ENCODE results near the gene PRSS3. TPM values are rescaled to one million over a fixed set of nuclear protein-coding genes. Genes with fewer than 3 reads are reported as not detected.

The PRSS3 gene
- total and polyA plus RNA-seq, 10 of the 15 experiments (the other 5 are each of a cell fraction or from before 2014, with no cell fraction given), result 0.54 TPM; not detected in 9

- DNase-seq (ENCODE audit: low read depth, low spot score), result no peak
- FAIRE-seq, result no peak
- H3K9ac ChIP-seq (ENCODE audit: control insufficient read depth, insufficient read depth, low read length), result no peak overlapping the region
- H2AFZ ChIP-seq (ENCODE audit: control insufficient read depth, low read depth, low read length), result no peak overlapping the region
- no peaks in the 10 kb centered on the region for H3K4me1 ChIP-seq (ENCODE audit: control insufficient read depth, insufficient read depth, low read length)
- no peak overlapping the region for H3K27ac ChIP-seq (ENCODE audit: control insufficient read depth, insufficient read depth)
- 24% methylated on average over 4 of the region's 4 CpGs for WGBS (ENCODE audit: insufficient coverage, insufficient replicate concordance, low lambda C conversion rate, missing lambda C conversion rate)
- H3K36me3 ChIP-seq (ENCODE audit: control insufficient read depth in 2 of 2, insufficient read depth in 2 of 2, low read length in 1 of 2), result no peaks in the 10 kb centered on the region
- in situ Hi-C loops (cut with MboI) (no loop called here), intact Hi-C loops (cut with micrococcal nuclease; ENCODE audit: unreplicated experiment) (no loop called here)
- ChIA-PET POLR2A (interaction anchor here (0.6 kb wide), 1 partner anchor 924 kb away, joined by 6 read pairs; no protein-coding TSS in a partner anchor), CTCF (interaction anchor here (0.7 kb wide), 1 partner anchor 10 kb away, joined by 3 read pairs; no protein-coding TSS in a partner anchor), SMC1A (ENCODE audit: uncharacterized antibody, unreplicated experiment) (no interaction called here), RAD21 (ENCODE audit: unreplicated experiment) (interaction anchor here (1.6 kb wide), 1 partner anchor 158 kb away, joined by 3 read pairs; no protein-coding TSS in a partner anchor)
- H3K79me2 ChIP-seq (ENCODE audit: control insufficient read depth, insufficient read depth, low read length), result no peaks in the 10 kb centered on the region
- H3K9me3 ChIP-seq (replicated peaks; ENCODE audit: control insufficient read depth, insufficient read depth, low read length), result no peaks in the 10 kb centered on the region
- no peak overlapping the region for H3K4me3 ChIP-seq
- no peak overlapping the region for H3K4me2 ChIP-seq (ENCODE audit: control insufficient read depth, insufficient read depth)
- no TSS peak for BruUV-seq (replicated peaks)
- TF ChIP-seq CHD2 (IDR thresholded peaks at IDR 0.05; ENCODE audit: borderline replicate concordance, low read depth, low read length), result no peak
- TF ChIP-seq, protein P1, sequence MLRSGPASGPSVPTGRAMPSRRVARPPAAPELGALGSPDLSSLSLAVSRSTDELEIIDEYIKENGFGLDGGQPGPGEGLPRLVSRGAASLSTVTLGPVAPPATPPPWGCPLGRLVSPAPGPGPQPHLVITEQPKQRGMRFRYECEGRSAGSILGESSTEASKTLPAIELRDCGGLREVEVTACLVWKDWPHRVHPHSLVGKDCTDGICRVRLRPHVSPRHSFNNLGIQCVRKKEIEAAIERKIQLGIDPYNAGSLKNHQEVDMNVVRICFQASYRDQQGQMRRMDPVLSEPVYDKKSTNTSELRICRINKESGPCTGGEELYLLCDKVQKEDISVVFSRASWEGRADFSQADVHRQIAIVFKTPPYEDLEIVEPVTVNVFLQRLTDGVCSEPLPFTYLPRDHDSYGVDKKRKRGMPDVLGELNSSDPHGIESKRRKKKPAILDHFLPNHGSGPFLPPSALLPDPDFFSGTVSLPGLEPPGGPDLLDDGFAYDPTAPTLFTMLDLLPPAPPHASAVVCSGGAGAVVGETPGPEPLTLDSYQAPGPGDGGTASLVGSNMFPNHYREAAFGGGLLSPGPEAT (IDR thresholded peaks at IDR 0.05; ENCODE audit: low read depth), result no peak
- TF ChIP-seq NBN (IDR thresholded peaks at IDR 0.05), result no peak
- no peak for TF ChIP-seq BCL3 (IDR thresholded peaks at IDR 0.05; ENCODE audit: borderline replicate concordance, insufficient read depth, low read depth, low read length, poor library complexity, severe bottlenecking)
- TF ChIP-seq SUPT20H (IDR thresholded peaks at IDR 0.05; ENCODE audit: borderline replicate concordance, control insufficient read depth, low read depth, low read length), result no peak
- no peak for TF ChIP-seq RB1 (IDR thresholded peaks at IDR 0.05; ENCODE audit: borderline replicate concordance)
- TF ChIP-seq, protein P2, sequence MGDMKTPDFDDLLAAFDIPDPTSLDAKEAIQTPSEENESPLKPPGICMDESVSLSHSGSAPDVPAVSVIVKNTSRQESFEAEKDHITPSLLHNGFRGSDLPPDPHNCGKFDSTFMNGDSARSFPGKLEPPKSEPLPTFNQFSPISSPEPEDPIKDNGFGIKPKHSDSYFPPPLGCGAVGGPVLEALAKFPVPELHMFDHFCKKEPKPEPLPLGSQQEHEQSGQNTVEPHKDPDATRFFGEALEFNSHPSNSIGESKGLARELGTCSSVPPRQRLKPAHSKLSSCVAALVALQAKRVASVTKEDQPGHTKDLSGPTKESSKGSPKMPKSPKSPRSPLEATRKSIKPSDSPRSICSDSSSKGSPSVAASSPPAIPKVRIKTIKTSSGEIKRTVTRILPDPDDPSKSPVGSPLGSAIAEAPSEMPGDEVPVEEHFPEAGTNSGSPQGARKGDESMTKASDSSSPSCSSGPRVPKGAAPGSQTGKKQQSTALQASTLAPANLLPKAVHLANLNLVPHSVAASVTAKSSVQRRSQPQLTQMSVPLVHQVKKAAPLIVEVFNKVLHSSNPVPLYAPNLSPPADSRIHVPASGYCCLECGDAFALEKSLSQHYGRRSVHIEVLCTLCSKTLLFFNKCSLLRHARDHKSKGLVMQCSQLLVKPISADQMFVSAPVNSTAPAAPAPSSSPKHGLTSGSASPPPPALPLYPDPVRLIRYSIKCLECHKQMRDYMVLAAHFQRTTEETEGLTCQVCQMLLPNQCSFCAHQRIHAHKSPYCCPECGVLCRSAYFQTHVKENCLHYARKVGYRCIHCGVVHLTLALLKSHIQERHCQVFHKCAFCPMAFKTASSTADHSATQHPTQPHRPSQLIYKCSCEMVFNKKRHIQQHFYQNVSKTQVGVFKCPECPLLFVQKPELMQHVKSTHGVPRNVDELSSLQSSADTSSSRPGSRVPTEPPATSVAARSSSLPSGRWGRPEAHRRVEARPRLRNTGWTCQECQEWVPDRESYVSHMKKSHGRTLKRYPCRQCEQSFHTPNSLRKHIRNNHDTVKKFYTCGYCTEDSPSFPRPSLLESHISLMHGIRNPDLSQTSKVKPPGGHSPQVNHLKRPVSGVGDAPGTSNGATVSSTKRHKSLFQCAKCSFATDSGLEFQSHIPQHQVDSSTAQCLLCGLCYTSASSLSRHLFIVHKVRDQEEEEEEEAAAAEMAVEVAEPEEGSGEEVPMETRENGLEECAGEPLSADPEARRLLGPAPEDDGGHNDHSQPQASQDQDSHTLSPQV (IDR thresholded peaks at IDR 0.05), result no peak
- TF ChIP-seq STAT3 (IDR thresholded peaks at IDR 0.05; ENCODE audit: low read depth, low read length), result no peak
- no peak for ATAC-seq
- no peaks in the 10 kb centered on the region for H3K27me3 ChIP-seq (replicated peaks in 1 of 2; ENCODE audit: control insufficient read depth in 2 of 2, insufficient read depth in 2 of 2, low read length in 1 of 2)
- no peaks in the 10 kb centered on the region for H4K20me1 ChIP-seq (ENCODE audit: control insufficient read depth, insufficient read depth)
Observed at GRCh38 chr9:33782395-33783152, 12.8 kb upstream of the PRSS3 start.

Measured in GM12878 (cell line).